KOPT-K1 (cell line): Measurements from ENCODE around the gene STK11.

ENCODE experiments used
- H3K27ac ChIP-seq: fragments of 200-600 bp; sonication (generic); 2 replicates; pipeline ENCODE4 v1.5.1; 2016; ENCODE audit warnings: antibody characterized with exemption, mild to moderate bottlenecking, low read depth, low read length; ENCODE audit not compliant: poor library complexity, severe bottlenecking
- H3K36me3 ChIP-seq: fragments of 200-600 bp; sonication (generic); 2 replicates; pipeline ENCODE4 v1.5.1; 2017; ENCODE audit warnings: antibody characterized with exemption, mild to moderate bottlenecking, low read length, moderate library complexity; ENCODE audit not compliant: insufficient read depth
- H3K9me3 ChIP-seq: fragments of 200-600 bp; sonication (generic); 2 replicates; pipeline ENCODE4 v1.5.1; 2017; ENCODE audit warnings: antibody characterized with exemption, low read length, mild to moderate bottlenecking; ENCODE audit not compliant: insufficient read depth, poor library complexity, severe bottlenecking

Gene STK11

GRCh38 chr19:1233115-1233667, 27.6 kb downstream of the STK11 start:
- no peaks in the 10 kb centered on the region for H3K9me3 ChIP-seq
- H3K36me3 ChIP-seq: no peaks in the 10 kb centered on the region
- no peak overlapping the region for H3K27ac ChIP-seq

GRCh38 chr19:1234051-1234954, 28.7 kb downstream of the STK11 start:
- H3K36me3 ChIP-seq: no peaks in the 10 kb centered on the region
- no peaks in the 10 kb centered on the region for H3K9me3 ChIP-seq
- no peak overlapping the region for H3K27ac ChIP-seq

GRCh38 chr19:1234955-1235380, 29.4 kb downstream of the STK11 start:
- Histone ChIP-seq H3K36me3 (no peaks in the 10 kb centered on the region), H3K9me3 (no peaks in the 10 kb centered on the region)

GRCh38 chr19:1235625-1236538, 30.3 kb downstream of the STK11 start:
- H3K9me3 ChIP-seq: no peaks in the 10 kb centered on the region
- H3K36me3 ChIP-seq: no peaks in the 10 kb centered on the region
- H3K27ac ChIP-seq: no peak overlapping the region

More at GRCh38 chr19:1234955-1235380, 29.4 kb downstream of the STK11 start:
- no peak overlapping the region for H3K27ac ChIP-seq

- Histone ChIP-seq H3K9me3 (no peaks in the 10 kb centered on the region), H3K36me3 (no peaks in the 10 kb centered on the region), H3K27ac (no peak overlapping the region)
These were observed 31.0 kb downstream of the STK11 start for GRCh38 chr19:1236576-1236975.

- H3K36me3 ChIP-seq: no peaks in the 10 kb centered on the region
- no peak overlapping the region for H3K27ac ChIP-seq
- no peaks in the 10 kb centered on the region for H3K9me3 ChIP-seq
These were observed 31.6 kb downstream of the STK11 start for GRCh38 chr19:1237027-1237659.

- Histone ChIP-seq H3K27ac (no peak within 1 kb of the TSS), H3K9me3 (no peaks in the 10 kb centered on the region), H3K36me3 (no peaks in the 10 kb centered on the region)
These were observed 32.3 kb downstream of the STK11 start, which contains the start of gene CBARP for GRCh38 chr19:1237754-1238368. TSS of gene CBARP (minus strand) at chr19:1238005. CDS start at chr19:1236100, 1,905 bp downstream.

- H3K9me3 ChIP-seq: no peaks in the 10 kb centered on the region
- H3K36me3 ChIP-seq: 0 out of 2 replicates have a peak, but pooled peaks cover under 1% of the 10 kb centered on the region
- no peak overlapping the region for H3K27ac ChIP-seq
These were observed 33.1 kb downstream of the STK11 start for GRCh38 chr19:1238369-1239303.

- Histone ChIP-seq H3K36me3 (0 out of 2 replicates have a peak, but pooled peaks cover 7% of the 10 kb centered on the region), H3K9me3 (no peaks in the 10 kb centered on the region), H3K27ac (no peak overlapping the region)
These were observed 33.8 kb downstream of the STK11 start for GRCh38 chr19:1239420-1239795.

GRCh38 chr19:1239796-1240737, 34.5 kb downstream of the STK11 start:
- Histone ChIP-seq H3K9me3 (no peaks in the 10 kb centered on the region), H3K36me3 (0 out of 2 replicates have a peak, but pooled peaks cover 10% of the 10 kb centered on the region), H3K27ac (no peak overlapping the region)

GRCh38 chr19:1240925-1241324, 35.3 kb downstream of the STK11 start:
- Histone ChIP-seq H3K9me3 (no peaks in the 10 kb centered on the region), H3K36me3 (0 out of 2 replicates have a peak, but pooled peaks cover 10% of the 10 kb centered on the region), H3K27ac (peak overlapping the region; percentile 76)

GRCh38 chr19:1241417-1242095, 36.0 kb downstream of the STK11 start, which contains the start of gene ATP5F1D:
TSS of gene ATP5F1D (plus strand) at chr19:1241751. CDS start at chr19:1241851, 100 bp downstream.
- Histone ChIP-seq H3K9me3 (no peaks in the 10 kb centered on the region), H3K27ac (peak within 1 kb of the TSS; percentile 76), H3K36me3 (0 out of 2 replicates have a peak, but pooled peaks cover 10% of the 10 kb centered on the region)
